Upper lobe of left lung (tissue), 6 donors: ENCODE measurements around the gene MCTP1. TPM values are rescaled to one million over a fixed set of nuclear protein-coding genes. Genes with fewer than 3 reads are reported as not detected.

Source experiments
- ATAC-seq, 2 donors: fragments of 200-7000 bp; cut with Tn5 transposase; one replicate each; pipeline ENCODE4 v1.9.1; 2022; ENCODE audit warnings: mild to moderate bottlenecking in 2 of 2, moderate library complexity in 2 of 2; ENCODE audit not compliant: low FRiP score in 2 of 2
- DNase-seq, 2 donors: peaks; one replicate each; pipeline ENCODE4 v3.0.0-alpha.2; 2019 to 2020
- H3K27ac ChIP-seq, 4 donors: fragments of 200-600 bp; sonication (generic); one replicate each; pipeline ENCODE4 v1.5.1; 2016 to 2019
- H3K27me3 ChIP-seq, 4 donors: fragments of 200-600 bp; sonication (generic); one replicate each; pipeline ENCODE4 v1.5.1; 2017 to 2019
- H3K36me3 ChIP-seq, 4 donors: fragments of 200-600 bp; sonication (generic); one replicate each; pipeline ENCODE4 v1.5.1; 2016 to 2019
- H3K4me1 ChIP-seq, 4 donors: fragments of 200-600 bp; sonication (generic); one replicate each; pipeline ENCODE4 v1.5.1; 2018 to 2019
- H3K4me3 ChIP-seq, 4 donors: fragments of 200-600 bp; sonication (generic); one replicate each; pipeline ENCODE4 v1.5.1; 2017 to 2019; ENCODE audit warnings: mild to moderate bottlenecking in 2 of 4, moderate library complexity in 1 of 4
- H3K9me3 ChIP-seq, 4 donors: fragments of 200-600 bp; sonication (generic); one replicate each; pipeline ENCODE4 v1.5.1; 2018 to 2019
- CTCF ChIP-seq, 6 experiments: fragments of 450-650 bp in 4 of 6; fragments of 200-600 bp in 2 of 6; sonication (generic) in 2 of 6; IDR thresholded peaks; one replicate each; pipeline ENCODE4 v1.5.1; 2016 to 2019; ENCODE audit warnings: antibody characterized with exemption in 6 of 6
- EP300 ChIP-seq, 4 donors: sonication (generic); formaldehyde crosslinking; IDR thresholded peaks; one replicate each; pipeline ENCODE4 v1.5.1; 2017; ENCODE audit warnings: antibody characterized with exemption in 4 of 4, control low read depth in 2 of 4
- POLR2A ChIP-seq, 4 donors: fragments of 450-650 bp; IDR thresholded peaks; one replicate each; pipeline ENCODE4 v1.5.1; 2016 to 2017; ENCODE audit warnings: antibody characterized with exemption in 4 of 4, mild to moderate bottlenecking in 2 of 4
- POLR2AphosphoS5 ChIP-seq, 2 donors: sonication (generic); formaldehyde crosslinking; IDR thresholded peaks; one replicate each; pipeline ENCODE4 v1.5.1; 2017; ENCODE audit warnings: antibody characterized with exemption in 2 of 2
- WGBS, 2 donors: methylation state at CpG; one replicate each; pipeline ENCODE4 v1.1.5; 2017 to 2018; 5-methylcytosine and 5-hydroxymethylcytosine counted together
- total RNA-seq, 6 donors: library from RNA; depleted of rRNA in 4 of 6; stranded (reverse); fragments of >200 nt in 4 of 6; gene quantifications; one replicate each; pipeline versions ENCODE4 v1.1.0 to v1.2.1, GENCODE V29; 2016 to 2021
- donor health status: DM: no; HTN: no; CAD: no; lungs with moderate emphysema.
- donor health status: DM: no; HTN: yes; CAD: no; lungs with severe emphysema.

The MCTP1 gene
- total RNA-seq, 6 donors from 2014 or later, result 30.4 to 43.8 (median 38.3) TPM

GRCh38 chr5:94761786-94762185 lies 523.1 kb downstream of the MCTP1 start:
- ATAC-seq (no peak), DNase-seq (no peak)
- no peaks in the 10 kb centered on the region for H3K36me3 ChIP-seq
- H3K4me1 ChIP-seq, result no peaks in the 10 kb centered on the region
- no peaks in the 10 kb centered on the region for H3K9me3 ChIP-seq
- WGBS, 2 donors, result 86 to 94% methylated on average over 4 of the region's 4 CpGs
- H3K4me3 ChIP-seq, result no peak overlapping the region
- H3K27me3 ChIP-seq, result no peaks in the 10 kb centered on the region
- H3K27ac ChIP-seq, result no peak overlapping the region
- TF ChIP-seq POLR2AphosphoS5 (IDR thresholded peaks at IDR 0.05), result no peak
- no peak for TF ChIP-seq POLR2A (IDR thresholded peaks at IDR 0.05)
- no peak for TF ChIP-seq EP300 (IDR thresholded peaks at IDR 0.05)
- TF ChIP-seq CTCF (IDR thresholded peaks at IDR 0.05), result no peak

- Histone ChIP-seq H3K4me1 (no peaks in the 10 kb centered on the region), H3K36me3 (no peaks in the 10 kb centered on the region), H3K9me3 (no peaks in the 10 kb centered on the region), H3K27me3 (no peaks in the 10 kb centered on the region), H3K4me3 (no peak overlapping the region), H3K27ac (no peak overlapping the region)
- ATAC-seq, result no peak
- DNase-seq, result no peak
- TF ChIP-seq CTCF (IDR thresholded peaks at IDR 0.05) (no peak), EP300 (IDR thresholded peaks at IDR 0.05) (no peak), POLR2A (IDR thresholded peaks at IDR 0.05) (no peak), POLR2AphosphoS5 (IDR thresholded peaks at IDR 0.05) (no peak)
- 56 to 76% methylated on average over 1 of the region's 1 CpG for WGBS, 2 donors
These were observed 523.8 kb downstream of the MCTP1 start for GRCh38 chr5:94761055-94761454.

GRCh38 chr5:94759961-94760360 lies 524.9 kb downstream of the MCTP1 start:
- Histone ChIP-seq H3K9me3 (no peaks in the 10 kb centered on the region), H3K4me1 (no peaks in the 10 kb centered on the region), H3K27ac (no peak overlapping the region), H3K4me3 (no peak overlapping the region), H3K27me3 (no peaks in the 10 kb centered on the region), H3K36me3 (no peaks in the 10 kb centered on the region)
- no peak for ATAC-seq
- WGBS, 2 donors, result 74 to 88% methylated on average over 1 of the region's 1 CpG
- no peak for DNase-seq
- no peak for TF ChIP-seq CTCF (IDR thresholded peaks at IDR 0.05)
- no peak for TF ChIP-seq EP300 (IDR thresholded peaks at IDR 0.05)
- TF ChIP-seq POLR2AphosphoS5 (IDR thresholded peaks at IDR 0.05), result no peak
- no peak for TF ChIP-seq POLR2A (IDR thresholded peaks at IDR 0.05)

GRCh38 chr5:94759022-94759421 lies 525.9 kb downstream of the MCTP1 start:
- Histone ChIP-seq H3K4me1 (no peaks in the 10 kb centered on the region), H3K36me3 (no peaks in the 10 kb centered on the region), H3K27me3 (no peaks in the 10 kb centered on the region), H3K4me3 (no peak overlapping the region), H3K9me3 (no peaks in the 10 kb centered on the region), H3K27ac (no peak overlapping the region)
- WGBS, 2 donors, result 86 to 87% methylated on average over 3 of the region's 3 CpGs
- DNase-seq, result no peak
- no peak for TF ChIP-seq POLR2AphosphoS5 (IDR thresholded peaks at IDR 0.05)
- no peak for TF ChIP-seq CTCF (IDR thresholded peaks at IDR 0.05)
- no peak for TF ChIP-seq EP300 (IDR thresholded peaks at IDR 0.05)
- TF ChIP-seq POLR2A (IDR thresholded peaks at IDR 0.05), result no peak
- ATAC-seq, result no peak

- H3K9me3 ChIP-seq, result no peaks in the 10 kb centered on the region
- 85 to 89% methylated on average over 5 of the region's 5 CpGs for WGBS, 2 donors
- no peak for TF ChIP-seq EP300 (IDR thresholded peaks at IDR 0.05)
- no peak for TF ChIP-seq CTCF (IDR thresholded peaks at IDR 0.05)
- TF ChIP-seq POLR2A (IDR thresholded peaks at IDR 0.05), result no peak
- no peak for TF ChIP-seq POLR2AphosphoS5 (IDR thresholded peaks at IDR 0.05)
- DNase-seq (no peak), ATAC-seq (no peak)
- H3K4me3 ChIP-seq, result no peak overlapping the region
- no peaks in the 10 kb centered on the region for H3K4me1 ChIP-seq
- H3K27ac ChIP-seq, result no peak overlapping the region
- no peaks in the 10 kb centered on the region for H3K36me3 ChIP-seq
- H3K27me3 ChIP-seq, result no peaks in the 10 kb centered on the region
These were observed 530.1 kb downstream of the MCTP1 start for GRCh38 chr5:94754824-94755223.
